Gastroesophageal sphincter (tissue), 4 donors: ENCODE results near the gene ABCC10. TPM values are rescaled to one million over a fixed set of nuclear protein-coding genes. Genes with fewer than 3 reads are reported as not detected.

Source experiments
- ATAC-seq: fragments of 150-250 bp; one replicate; pipeline ENCODE4 v1.9.1; 2016; ENCODE audit warnings: mild to moderate bottlenecking, moderate library complexity
- H3K27ac ChIP-seq, 4 donors: fragments of 200-600 bp; sonication (generic) in 3 of 4; 1 replicate in 3 of 4; 2 replicates in 1 of 4; pipeline ENCODE4 v1.5.1; 2016 to 2019
- H3K27me3 ChIP-seq: fragments of 200-600 bp; sonication (generic); one replicate; pipeline ENCODE4 v1.5.1; 2019
- H3K36me3 ChIP-seq, 2 donors: fragments of 200-600 bp; sonication (generic); one replicate each; pipeline ENCODE4 v1.5.1; 2019; ENCODE audit warnings: control low read depth in 1 of 2
- H3K4me1 ChIP-seq, 3 donors: fragments of 200-600 bp; sonication (generic); 1 replicate in 2 of 3; 2 replicates in 1 of 3; pipeline ENCODE4 v1.5.1; 2016 to 2019; ENCODE audit warnings: control low read depth in 2 of 3
- H3K4me3 ChIP-seq, 2 donors: fragments of 200-600 bp; sonication (generic); one replicate each; pipeline ENCODE4 v1.5.1; 2019; ENCODE audit warnings: mild to moderate bottlenecking in 1 of 2, moderate library complexity in 1 of 2
- H3K9me3 ChIP-seq, 3 donors: fragments of 200-600 bp; sonication (generic); one replicate each; pipeline ENCODE4 v1.5.1; 2017 to 2019; ENCODE audit warnings: control low read depth in 2 of 3
- EP300 ChIP-seq: sonication (generic); formaldehyde crosslinking; IDR thresholded peaks from one replicate; pipeline ENCODE4 v1.6.1; 2017; ENCODE audit warnings: antibody characterized with exemption, mild to moderate bottlenecking
- POLR2A ChIP-seq, 2 donors: fragments of 450-650 bp; IDR thresholded peaks; one replicate each; pipeline ENCODE4 v1.6.1; 2017; ENCODE audit warnings: antibody characterized with exemption in 2 of 2, mild to moderate bottlenecking in 2 of 2, moderate library complexity in 1 of 2
- POLR2AphosphoS5 ChIP-seq: sonication (generic); formaldehyde crosslinking; IDR thresholded peaks from one replicate; pipeline ENCODE4 v1.6.1; 2017; ENCODE audit warnings: antibody characterized with exemption
- WGBS, 2 donors: methylation state at CpG; one replicate each; pipeline ENCODE4 v1.1.5; 2018; ENCODE audit warnings: low coverage in 1 of 2; 5-methylcytosine and 5-hydroxymethylcytosine counted together
- total RNA-seq, 4 donors: library from RNA; depleted of rRNA; stranded (reverse); fragments of >200 nt; gene quantifications; one replicate each; pipeline ENCODE4 v1.1.0, GENCODE V29; 2016
- TF ChIP-seq, protein P1 (sequence below), 4 experiments: fragments of 200-600 bp in 2 of 4; fragments of 450-650 bp in 2 of 4; sonication (generic) in 1 of 4; IDR thresholded peaks; one replicate each; pipeline ENCODE4 v1.5.1; 2017 to 2019; ENCODE audit warnings: antibody characterized with exemption in 4 of 4, mild to moderate bottlenecking in 2 of 4, moderate library complexity in 2 of 4

Gene ABCC10
- total RNA-seq, 4 donors from 2014 or later = 7.1 to 19.4 (median 10.2) TPM

DNA sequence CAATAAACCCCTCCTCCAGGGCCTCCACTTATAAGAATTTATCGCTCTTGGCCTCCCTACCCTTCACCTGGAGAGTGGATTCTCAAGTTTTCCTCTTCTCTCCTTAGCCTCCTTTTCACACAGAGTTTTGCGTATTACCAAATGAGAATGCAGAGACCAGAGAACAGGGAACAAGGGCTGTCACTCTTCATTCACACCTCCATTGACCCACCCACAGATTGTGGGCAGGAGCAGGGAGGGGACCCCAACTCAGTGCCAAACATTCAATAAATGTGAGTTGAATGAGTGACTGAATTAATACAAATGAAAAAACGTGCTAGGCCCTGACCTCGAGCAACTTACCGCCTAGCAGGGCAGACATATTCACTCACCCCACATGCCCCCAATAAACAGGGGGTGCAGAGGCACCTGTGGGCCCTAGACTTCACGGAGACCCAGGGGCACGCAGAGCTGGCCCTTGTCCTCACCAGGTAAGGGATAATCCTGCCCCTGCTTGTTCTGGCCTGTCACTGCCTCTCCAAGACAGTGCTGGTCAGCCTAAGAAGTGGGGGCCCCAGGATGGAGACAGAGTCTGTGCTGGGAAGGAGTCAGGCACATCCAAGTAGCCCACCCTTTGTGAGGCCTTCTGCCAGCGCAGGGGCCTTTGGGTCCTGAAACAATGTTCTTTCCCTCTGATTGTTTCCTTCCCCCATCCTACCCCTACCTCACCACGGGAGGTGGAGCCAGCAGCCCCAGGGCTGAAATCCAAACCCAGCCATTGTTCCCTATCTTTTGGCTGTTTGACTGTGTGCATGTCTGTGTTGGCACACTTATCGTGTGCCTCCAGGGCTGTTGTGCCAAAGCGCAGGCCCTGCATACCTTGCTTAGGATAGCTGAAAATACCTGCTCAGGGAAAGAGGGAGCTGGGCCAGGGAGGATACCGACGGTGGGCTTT is 41.7 kb downstream of the ABCC10 start:
- ATAC-seq = no peak
- no peak overlapping the region for H3K27ac ChIP-seq
- no peak overlapping the region for H3K4me3 ChIP-seq
- 67 to 68% methylated on average over 5 to 10 of the region's 13 CpGs for WGBS, 2 donors
- H3K36me3 ChIP-seq = no peaks in the 10 kb centered on the region
- peaks cover 58% of the 10 kb centered on the region for H3K27me3 ChIP-seq
- TF ChIP-seq EP300 = no peak
- TF ChIP-seq POLR2A (IDR thresholded peaks at IDR 0.05) = no peak
- H3K9me3 ChIP-seq = no peaks in the 10 kb centered on the region
- no peaks in the 10 kb centered on the region for H3K4me1 ChIP-seq

DNA sequence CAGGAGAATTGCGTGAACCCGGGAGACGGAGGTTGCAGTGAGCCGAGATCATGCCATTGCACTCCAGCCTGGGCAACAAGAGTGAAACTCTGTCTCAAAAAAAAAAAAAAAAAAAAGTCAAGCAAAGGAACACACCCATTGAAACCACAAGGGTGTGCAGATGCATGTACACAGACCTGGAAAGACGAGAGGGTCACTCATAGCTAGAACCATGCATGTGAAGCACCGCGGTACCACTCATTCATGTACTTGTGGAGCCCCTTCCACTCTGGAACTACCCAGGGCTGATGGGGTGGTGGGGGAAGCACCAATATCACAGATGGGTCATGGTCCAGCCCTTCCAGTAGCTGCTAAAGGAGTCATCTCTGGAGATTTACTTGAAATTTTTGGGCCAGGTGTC is 42.6 kb downstream of the ABCC10 start:
- Histone ChIP-seq H3K4me1 (no peaks in the 10 kb centered on the region), H3K9me3 (no peaks in the 10 kb centered on the region), H3K4me3 (no peak overlapping the region), H3K27ac (no peak overlapping the region), H3K27me3 (peaks cover 49% of the 10 kb centered on the region), H3K36me3 (no peaks in the 10 kb centered on the region)
- ATAC-seq = no peak
- 100% methylated on average over 2 of the region's 7 CpGs; no CpG with 5 or more reads in 1 of the 2 donors for WGBS, 2 donors
- no peak for TF ChIP-seq POLR2AphosphoS5
- TF ChIP-seq, protein P1, sequence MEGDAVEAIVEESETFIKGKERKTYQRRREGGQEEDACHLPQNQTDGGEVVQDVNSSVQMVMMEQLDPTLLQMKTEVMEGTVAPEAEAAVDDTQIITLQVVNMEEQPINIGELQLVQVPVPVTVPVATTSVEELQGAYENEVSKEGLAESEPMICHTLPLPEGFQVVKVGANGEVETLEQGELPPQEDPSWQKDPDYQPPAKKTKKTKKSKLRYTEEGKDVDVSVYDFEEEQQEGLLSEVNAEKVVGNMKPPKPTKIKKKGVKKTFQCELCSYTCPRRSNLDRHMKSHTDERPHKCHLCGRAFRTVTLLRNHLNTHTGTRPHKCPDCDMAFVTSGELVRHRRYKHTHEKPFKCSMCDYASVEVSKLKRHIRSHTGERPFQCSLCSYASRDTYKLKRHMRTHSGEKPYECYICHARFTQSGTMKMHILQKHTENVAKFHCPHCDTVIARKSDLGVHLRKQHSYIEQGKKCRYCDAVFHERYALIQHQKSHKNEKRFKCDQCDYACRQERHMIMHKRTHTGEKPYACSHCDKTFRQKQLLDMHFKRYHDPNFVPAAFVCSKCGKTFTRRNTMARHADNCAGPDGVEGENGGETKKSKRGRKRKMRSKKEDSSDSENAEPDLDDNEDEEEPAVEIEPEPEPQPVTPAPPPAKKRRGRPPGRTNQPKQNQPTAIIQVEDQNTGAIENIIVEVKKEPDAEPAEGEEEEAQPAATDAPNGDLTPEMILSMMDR (IDR thresholded peaks at IDR 0.05) = no peak
- TF ChIP-seq POLR2A (IDR thresholded peaks at IDR 0.05) = no peak
- no peak for TF ChIP-seq EP300

DNA sequence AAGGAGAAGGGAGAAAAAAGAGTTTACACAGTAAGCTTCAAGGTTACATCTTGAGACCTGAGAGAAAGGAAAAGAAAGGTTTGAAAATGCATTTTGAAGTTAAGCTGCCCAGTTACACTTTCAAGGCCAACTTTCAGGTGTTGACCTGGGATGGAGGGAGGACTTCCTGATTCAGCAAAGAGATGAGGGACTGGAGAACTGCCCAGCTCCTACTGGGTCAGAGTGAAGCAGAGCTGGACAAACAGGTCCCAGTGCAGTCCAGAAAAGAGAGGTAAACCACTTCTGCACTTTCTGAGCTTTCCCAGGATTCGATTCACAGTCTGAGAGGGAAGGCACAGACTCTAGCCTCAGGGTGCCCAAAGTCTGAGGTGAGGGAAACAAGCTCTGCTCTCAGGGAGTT is 44.1 kb downstream of the ABCC10 start:
- 100% methylated on average over 1 of the region's 1 CpG; no CpG with 5 or more reads in 1 of the 2 donors for WGBS, 2 donors
- ATAC-seq = no peak
- Histone ChIP-seq H3K27ac (no peak overlapping the region), H3K9me3 (no peaks in the 10 kb centered on the region), H3K36me3 (no peaks in the 10 kb centered on the region), H3K4me1 (no peaks in the 10 kb centered on the region), H3K27me3 (peaks cover 35% of the 10 kb centered on the region), H3K4me3 (no peak overlapping the region)
- no peak for TF ChIP-seq POLR2AphosphoS5
- TF ChIP-seq, protein P1 (IDR thresholded peaks at IDR 0.05) = no peak
- TF ChIP-seq POLR2A (IDR thresholded peaks at IDR 0.05) = no peak
- no peak for TF ChIP-seq EP300

- 89% methylated on average over 3 to 4 of the region's 4 CpGs for WGBS, 2 donors
- H3K9me3 ChIP-seq = no peaks in the 10 kb centered on the region
- peaks cover 27% of the 10 kb centered on the region for H3K27me3 ChIP-seq
- H3K4me1 ChIP-seq = peaks cover 0 to 6% (median 0%) of the 10 kb centered on the region in 3 donors
- no peak overlapping the region for H3K4me3 ChIP-seq
- no peak for ATAC-seq
- H3K27ac ChIP-seq = no peak overlapping the region
- H3K36me3 ChIP-seq = no peaks in the 10 kb centered on the region
- TF ChIP-seq EP300 (no peak), POLR2A (IDR thresholded peaks at IDR 0.05) (no peak), POLR2AphosphoS5 (no peak)
- TF ChIP-seq, protein P1 (IDR thresholded peaks at IDR 0.05) = no peak
These were observed 45.2 kb downstream of the ABCC10 start for GRCh38 chr6:43472515-43472914.

GRCh38 chr6:43475516-43475915 is 48.2 kb downstream of the ABCC10 start:
- TF ChIP-seq EP300 (no peak), POLR2A (IDR thresholded peaks at IDR 0.05) (no peak), POLR2AphosphoS5 (no peak)
- TF ChIP-seq, protein P1 (IDR thresholded peaks at IDR 0.05) = no peak
- ATAC-seq = no peak
- Histone ChIP-seq H3K4me3 (no peak overlapping the region), H3K27me3 (peaks cover 6% of the 10 kb centered on the region), H3K36me3 (no peaks in the 10 kb centered on the region), H3K9me3 (no peaks in the 10 kb centered on the region), H3K27ac (no peak overlapping the region), H3K4me1 (peaks cover 0 to 34% (median 11%) of the 10 kb centered on the region in 3 donors)
- WGBS, 2 donors = 81 to 87% methylated on average over 2 to 3 of the region's 6 CpGs
